DMS79 (cell line): ENCODE results near the gene CTSE.

Source experiments
- DNase-seq: peaks from one replicate; lab custom pipeline; 2025; lab: John Stamatoyannopoulos, UW

Gene CTSE

GRCh38 chr1:205991237-205991636 is 32.5 kb downstream of the CTSE start:
- no peak for DNase-seq

GRCh38 chr1:205990226-205990625 is 33.5 kb downstream of the CTSE start:
- DNase-seq, result no peak

GRCh38 chr1:205989786-205990185 is 33.9 kb downstream of the CTSE start:
- DNase-seq, result no peak

DNA sequence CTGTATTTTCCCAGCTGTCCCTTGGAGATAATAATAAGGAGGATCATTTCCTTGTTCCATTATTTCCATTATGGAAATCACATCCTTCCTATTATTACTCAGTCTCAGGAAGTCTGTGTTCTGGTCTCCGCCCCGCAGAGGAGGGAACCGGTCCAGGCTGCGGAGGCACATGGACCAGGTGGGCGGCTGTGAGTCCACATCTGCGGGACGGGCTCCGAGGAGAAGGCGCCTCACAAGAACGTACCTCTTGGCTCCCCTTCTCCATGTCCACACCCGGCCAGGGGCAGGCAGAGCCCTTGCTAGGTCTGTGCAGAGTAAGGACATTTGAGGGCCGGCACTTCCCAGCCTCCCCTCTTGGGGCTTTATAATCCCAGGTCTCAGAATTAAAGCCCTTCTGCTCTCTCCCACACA is 35.1 kb downstream of the CTSE start:
- no peak for DNase-seq

DNA sequence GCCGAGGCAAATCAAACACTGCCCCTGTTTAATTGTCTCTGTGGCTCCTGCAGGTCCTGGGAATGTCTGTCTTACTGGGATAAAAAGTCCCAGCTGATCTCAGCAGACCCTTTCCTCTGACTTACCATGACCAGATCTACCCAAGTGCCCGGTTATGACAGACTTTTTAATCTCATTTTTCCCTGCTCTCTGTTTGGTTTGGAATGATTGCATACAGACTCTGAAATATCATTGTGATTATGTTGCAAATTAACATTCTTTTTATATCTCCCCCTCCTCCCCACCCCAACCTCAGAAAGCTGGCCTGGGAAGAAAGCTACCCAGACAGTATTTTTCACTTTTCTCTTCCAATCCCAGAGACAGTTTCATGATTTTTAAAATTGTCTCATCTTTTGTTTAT is 36.8 kb downstream of the CTSE start:
- no peak for DNase-seq

GRCh38 chr1:205986292-205986691 is 37.4 kb downstream of the CTSE start:
- no peak for DNase-seq

DNA sequence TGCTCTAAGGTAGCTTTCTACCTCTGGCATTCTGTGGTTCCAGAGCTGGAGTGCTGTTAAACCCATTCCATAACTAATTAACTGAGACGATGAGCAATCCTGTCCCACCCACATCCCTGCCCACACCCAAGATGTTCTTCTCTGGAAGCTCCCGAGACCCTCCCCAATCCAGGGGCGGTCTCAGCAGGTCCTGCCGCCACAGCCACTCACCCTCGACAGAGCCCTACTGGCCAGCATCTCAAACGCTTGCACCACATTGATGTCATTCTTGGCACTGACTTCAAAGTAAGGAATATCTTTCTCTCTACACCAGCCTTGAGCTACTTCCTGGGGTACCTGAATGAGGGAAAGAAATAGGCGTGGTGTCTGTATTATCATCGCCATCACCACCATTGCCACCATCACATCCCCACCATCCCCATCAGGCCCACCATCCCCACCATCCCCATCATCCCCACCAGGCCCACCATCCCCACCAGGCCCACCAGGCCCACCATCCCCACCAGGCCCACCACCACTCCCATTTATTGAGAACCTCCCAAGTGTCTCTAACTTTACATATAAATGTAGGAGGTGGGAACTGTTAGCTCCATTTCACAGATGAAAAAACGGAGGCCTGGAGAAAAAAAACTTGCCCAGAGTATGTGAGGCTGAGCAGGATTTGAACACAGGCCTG is 38.2 kb downstream of the CTSE start:
- no peak for DNase-seq

- no peak for DNase-seq
Observed at GRCh38 chr1:205983925-205984725, 39.6 kb downstream of the CTSE start.

DNA sequence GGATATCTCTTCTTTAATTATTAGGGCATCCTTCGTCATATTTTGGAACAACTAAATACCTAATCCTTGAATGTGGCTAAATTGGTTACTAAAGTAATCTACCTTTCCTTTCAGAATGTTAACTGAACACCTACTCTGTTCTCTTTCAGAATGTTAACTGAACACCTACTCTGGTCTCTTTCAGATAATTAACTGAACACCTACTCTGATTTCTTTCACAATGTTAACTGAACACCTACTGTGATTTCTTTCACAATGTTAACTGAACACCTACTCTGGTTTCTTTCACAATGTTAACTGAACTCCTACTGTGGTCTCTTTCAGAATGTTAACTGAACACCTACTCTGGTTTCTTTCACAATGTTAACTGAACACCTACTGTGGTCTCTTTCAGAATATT is 42.4 kb downstream of the CTSE start:
- no peak for DNase-seq

DNA sequence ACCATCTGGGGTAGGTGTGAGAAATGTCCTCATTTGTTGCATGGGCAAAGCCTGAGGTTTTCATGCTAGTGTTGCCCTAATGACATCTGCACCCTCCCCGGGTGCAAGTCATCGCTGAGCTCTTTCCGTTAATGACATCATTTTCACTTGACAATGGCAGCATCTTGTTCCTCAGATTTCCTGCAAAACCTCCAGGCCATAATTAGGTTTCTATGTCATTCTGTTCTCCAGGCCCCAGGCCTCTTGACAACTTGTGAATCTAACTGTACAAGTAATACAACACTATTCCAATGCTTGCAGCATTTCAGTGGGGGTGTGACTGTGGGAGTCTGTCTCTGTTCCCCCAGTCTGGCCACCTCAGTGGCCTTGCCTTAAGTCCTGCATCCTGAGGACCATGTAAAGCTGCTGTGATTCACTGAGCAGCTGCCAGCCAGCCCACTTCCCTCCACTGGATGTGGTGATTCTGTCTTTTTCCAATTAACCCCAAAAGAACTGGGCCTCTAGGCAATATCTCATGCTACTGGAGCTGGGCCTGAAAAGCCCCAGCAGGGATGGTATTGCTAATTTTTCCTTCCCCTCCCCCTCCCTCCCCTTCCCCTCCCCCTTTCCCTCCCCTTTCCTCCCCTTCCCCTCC is 43.3 kb downstream of the CTSE start:
- no peak for DNase-seq

GRCh38 chr1:205979301-205979700 is 44.4 kb downstream of the CTSE start:
- no peak for DNase-seq

- DNase-seq, result no peak
Observed at GRCh38 chr1:205978676-205979075, 45.0 kb downstream of the CTSE start.

DNA sequence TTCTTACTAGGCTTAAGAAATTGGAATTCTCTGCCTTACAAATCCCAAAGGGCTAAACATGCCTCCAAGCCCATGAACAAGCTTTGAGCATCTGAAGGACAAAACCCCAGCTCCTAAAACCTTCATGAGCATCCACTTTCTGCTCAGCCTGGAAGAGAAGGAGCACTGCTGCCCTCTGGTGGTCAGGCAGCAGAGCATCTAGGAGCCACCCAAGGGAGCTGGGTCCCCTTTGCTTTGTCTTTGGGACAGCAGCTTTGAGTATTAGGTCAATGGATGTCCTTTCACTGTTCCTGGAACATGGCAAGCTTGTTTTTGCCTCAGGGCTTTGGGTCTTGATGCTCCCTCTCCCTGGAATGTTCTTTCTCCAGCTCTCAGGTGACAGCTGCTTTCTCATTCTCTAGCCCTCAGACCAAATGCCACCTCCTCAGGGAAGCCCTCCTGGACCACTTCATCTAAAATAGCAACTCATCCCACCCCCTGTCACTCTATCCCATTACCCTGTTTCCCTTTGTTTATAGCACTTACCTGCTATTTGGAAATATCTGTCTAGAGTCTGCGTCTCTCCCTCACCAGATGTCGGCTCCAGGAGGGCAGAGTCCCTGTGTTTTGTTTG is 46.2 kb downstream of the CTSE start:
- peak; percentile 83 for DNase-seq

DNA sequence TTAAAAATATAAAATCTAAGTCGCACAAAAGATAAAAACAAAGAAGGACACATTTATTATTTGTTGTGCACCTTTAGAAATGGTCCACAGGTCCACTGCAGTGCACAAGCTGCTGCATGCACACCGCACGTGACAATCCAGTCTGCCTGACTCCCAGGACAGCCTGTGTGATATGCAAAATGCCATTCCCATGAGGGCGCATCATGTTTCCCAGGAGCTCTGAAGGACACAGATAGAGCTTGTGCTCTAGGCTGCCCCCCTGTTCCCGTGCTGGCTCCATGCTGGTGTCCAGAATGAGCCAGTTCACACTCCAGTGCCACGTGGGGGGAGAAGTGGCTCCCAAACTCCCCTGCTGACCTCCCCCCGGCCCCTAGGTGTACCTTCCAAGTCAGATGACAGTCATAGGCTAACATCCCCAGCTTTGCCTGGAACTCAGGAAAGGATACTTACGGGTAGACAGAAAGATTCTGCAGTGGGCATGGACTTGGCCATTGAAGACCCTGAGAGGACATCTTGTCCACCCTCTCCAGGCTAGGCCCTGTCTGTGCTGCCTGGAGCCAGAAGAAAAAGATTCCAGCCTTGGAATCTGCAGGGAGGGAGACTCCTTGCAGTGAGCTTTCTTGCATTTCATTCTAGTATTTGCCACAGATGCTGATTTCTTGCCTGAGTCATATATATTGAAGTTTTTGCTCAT is 46.8 kb downstream of the CTSE start:
- DNase-seq, result no peak

- DNase-seq, result no peak
Observed at GRCh38 chr1:205976036-205976435, 47.7 kb downstream of the CTSE start.

GRCh38 chr1:205975387-205975998 is 48.2 kb downstream of the CTSE start:
- DNase-seq, result no peak

- DNase-seq, result no peak
Observed at GRCh38 chr1:205974712-205975111, 49.0 kb downstream of the CTSE start.

DNA sequence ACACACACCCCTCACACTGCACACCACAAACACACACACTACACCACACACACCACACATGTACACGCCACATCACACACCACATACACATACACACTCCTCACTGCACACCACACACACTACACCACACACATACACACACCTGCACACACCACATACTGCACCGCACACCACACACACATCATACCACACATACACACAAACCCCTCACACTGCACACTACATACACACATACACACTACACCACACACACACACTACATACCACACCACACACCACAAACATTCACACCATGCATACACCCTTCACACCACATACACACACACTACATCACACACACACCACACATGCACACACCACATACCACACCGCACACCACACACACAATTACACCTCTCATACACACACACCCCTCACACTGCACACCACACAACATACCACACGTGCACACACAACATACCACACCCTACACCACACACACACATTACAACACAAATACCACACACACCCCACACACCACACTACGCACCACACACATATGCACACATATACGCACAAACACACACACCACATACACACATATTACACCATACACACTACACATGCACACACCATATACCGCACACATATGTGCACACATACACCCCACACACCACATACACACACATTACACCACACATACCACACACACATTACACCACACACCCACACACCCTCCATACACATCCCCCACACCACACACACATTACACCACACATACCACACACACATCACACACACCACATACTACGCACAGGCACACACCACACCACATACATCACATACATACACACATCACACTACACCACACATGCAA is 50.1 kb downstream of the CTSE start:
- no peak for DNase-seq

DNA sequence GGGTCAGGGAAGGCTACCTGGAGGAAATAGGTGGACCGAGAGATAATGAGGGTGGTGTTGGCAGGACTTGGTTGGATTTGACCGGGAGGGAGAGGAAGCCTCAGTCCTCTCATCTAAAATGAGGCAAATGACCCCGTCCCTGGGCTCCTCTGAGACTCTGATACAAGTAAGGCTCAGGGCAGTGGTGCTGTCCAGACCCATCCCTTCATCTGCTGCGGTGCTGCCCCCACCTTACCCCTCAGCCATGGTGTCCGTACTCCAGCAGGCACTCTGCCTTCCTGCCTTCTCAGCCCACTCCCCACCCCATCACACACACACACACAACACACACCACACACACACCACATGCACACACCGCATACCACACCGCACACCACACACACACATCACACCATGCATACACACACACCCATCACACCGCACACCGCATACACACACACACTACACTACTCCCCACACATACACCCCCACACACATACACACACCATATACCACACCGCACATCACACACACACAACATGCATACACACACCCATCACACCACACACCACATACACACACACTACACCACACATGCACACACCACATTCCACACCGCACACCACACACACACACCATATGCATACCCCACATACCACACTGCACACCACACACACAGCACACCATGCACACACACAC is 51.1 kb downstream of the CTSE start:
- no peak for DNase-seq

GRCh38 chr1:205972081-205972480 is 51.6 kb downstream of the CTSE start:
- no peak for DNase-seq
